NB4 (cell line): ENCODE results near the gene ZNRF3.
"Not testable (repeated sequence)": the region's sequence is repeated elsewhere in the genome, so short reads cannot be mapped to it uniquely, and the experiment has no call there.

Experiments used
- DNase-seq: peaks from one replicate; pipeline ENCODE4 v3.0.0; 2010; ENCODE audit warnings: low read depth
- H3K4me3 ChIP-seq: one replicate; pipeline ENCODE4 v1.5.1; 2011; ENCODE audit warnings: mild to moderate bottlenecking, low read depth, low read length, moderate library complexity
- CTCF ChIP-seq: IDR thresholded peaks from one replicate; pipeline ENCODE4 v1.5.1; 2012; ENCODE audit warnings: low read depth, low read length
- MAX ChIP-seq: IDR thresholded peaks from 2 replicates; pipeline ENCODE4 v1.6.1; 2011; ENCODE audit warnings: low read depth, low read length
- MYC ChIP-seq: IDR thresholded peaks from 2 replicates; pipeline ENCODE4 v1.6.1; 2011; ENCODE audit warnings: low read depth, low read length
- POLR2A ChIP-seq: IDR thresholded peaks from 2 replicates; pipeline ENCODE4 v1.6.1; 2011; ENCODE audit warnings: mild to moderate bottlenecking; ENCODE audit not compliant: insufficient read length; ENCODE audit errors: extremely low read depth

The ZNRF3 gene

GRCh38 chr22:28883657-28883916 lies 215 bp downstream of the ZNRF3 start:
- peak overlapping the region; percentile 44 for H3K4me3 ChIP-seq
- DNase-seq, result no peak
- no peak for TF ChIP-seq MYC
- no peak for TF ChIP-seq MAX
- TF ChIP-seq CTCF, result no peak
- no peak for TF ChIP-seq POLR2A

GRCh38 chr22:28883917-28884746 lies 760 bp downstream of the ZNRF3 start:
- H3K4me3 ChIP-seq, result peak overlapping the region; percentile 64
- TF ChIP-seq CTCF (no peak), MAX (no peak), POLR2A (no peak), MYC (0 out of 2 replicates have a peak, but pooled peaks have one; percentile 9)
- DNase-seq, result peak; percentile 53

GRCh38 chr22:28884747-28885350 lies 1.5 kb downstream of the ZNRF3 start:
- no peak for TF ChIP-seq CTCF
- TF ChIP-seq MAX, result no peak
- TF ChIP-seq MYC, result no peak
- TF ChIP-seq POLR2A, result no peak
- peak overlapping the region; percentile 64 for H3K4me3 ChIP-seq
- no peak for DNase-seq

- TF ChIP-seq CTCF (no peak), MYC (no peak), MAX (no peak), POLR2A (no peak)
- DNase-seq, result peak; percentile 47
- H3K4me3 ChIP-seq, result peak overlapping the region; percentile 23
Observed at GRCh38 chr22:28885939-28886338, 2.6 kb downstream of the ZNRF3 start.

- not testable (repeated sequence) for DNase-seq, H3K4me3 ChIP-seq
Observed at GRCh38 chr22:28886679-28887078, 3.3 kb downstream of the ZNRF3 start.

- H3K4me3 ChIP-seq, result no peak overlapping the region
- TF ChIP-seq MAX (no peak), POLR2A (no peak)
- DNase-seq, result no peak
Observed at GRCh38 chr22:28887725-28888459, 4.5 kb downstream of the ZNRF3 start.
